Fibroblast of lung (primary cell): ENCODE results near the gene ZNF180.

ENCODE experiments used
- CTCF ChIP-seq, 2 donors: IDR thresholded peaks in 1 of 2; conservative IDR thresholded peaks in 1 of 2; 1 replicate in 1 of 2; 2 replicates in 1 of 2; pipeline ENCODE4 v1.5.1; 2011 to 2012; ENCODE audit warnings: low read length in 2 of 2, control low read depth in 1 of 2, inconsistent platforms in 1 of 2, low read depth in 1 of 2, mild to moderate bottlenecking in 1 of 2
- EZH2 ChIP-seq: IDR thresholded peaks from 2 replicates; pipeline ENCODE4 v1.5.1; 2012; ENCODE audit warnings: low read length, control low read depth, mild to moderate bottlenecking; ENCODE audit errors: missing control alignments

- TF ChIP-seq CTCF (conservative IDR thresholded peaks at IDR 0.05 in 1 of 2, IDR thresholded peaks at IDR 0.05 in 1 of 2; ENCODE audit: low read depth in 1 of 2, low read length in 2 of 2) (no peak), EZH2 (no peak)
Measured at GRCh38 chr19:44515907-44516306, 15.6 kb upstream of the ZNF180 start.
